HG02981 (cell line): ENCODE results near the gene MOV10.
"Not testable (repeated sequence)": the region's sequence is repeated elsewhere in the genome, so short reads cannot be mapped to it uniquely, and the experiment has no call there.

Experiments used
- ATAC-seq: cut with Tn5 transposase; IDR thresholded peaks from one replicate; pipeline ENCODE4 v1.9.1; 2021; ENCODE audit warnings: mild to moderate bottlenecking, moderate library complexity; ENCODE audit not compliant: unreplicated experiment

The MOV10 gene

GRCh38 chr1:112674440-112674985 lies at the start of gene MOV10:
Gene MOV10, plus strand, starts transcription at chr1:112674659. Its CDS starts 254 bp downstream, at chr1:112674913.
- peak; percentile 62 for ATAC-seq

- no peak for ATAC-seq
Observed at GRCh38 chr1:112625696-112626095, 48.8 kb upstream of the MOV10 start.

- ATAC-seq = no peak
Observed at GRCh38 chr1:112626193-112626592, 48.3 kb upstream of the MOV10 start.

GRCh38 chr1:112626887-112627286 lies 47.6 kb upstream of the MOV10 start:
- no peak for ATAC-seq

- ATAC-seq = no peak
Observed at GRCh38 chr1:112628516-112628915, 45.9 kb upstream of the MOV10 start.

GRCh38 chr1:112629256-112629655 lies 45.2 kb upstream of the MOV10 start:
- ATAC-seq = no peak

- no peak for ATAC-seq
Observed at GRCh38 chr1:112633628-112634027, 40.8 kb upstream of the MOV10 start.

- no peak for ATAC-seq
Observed at GRCh38 chr1:112634367-112634766, 40.1 kb upstream of the MOV10 start.

GRCh38 chr1:112636056-112636455 lies 38.4 kb upstream of the MOV10 start:
- ATAC-seq = no peak

GRCh38 chr1:112636597-112637253 lies 37.7 kb upstream of the MOV10 start:
- ATAC-seq = no peak

GRCh38 chr1:112637254-112638109 lies 37.0 kb upstream of the MOV10 start:
- ATAC-seq = no peak

GRCh38 chr1:112638110-112638428 lies 36.4 kb upstream of the MOV10 start:
- ATAC-seq = no peak

GRCh38 chr1:112640437-112640836 lies 34.0 kb upstream of the MOV10 start:
- not testable (repeated sequence) for ATAC-seq

- no peak for ATAC-seq
Observed at GRCh38 chr1:112643080-112643479, 31.4 kb upstream of the MOV10 start.

GRCh38 chr1:112646225-112646624 lies 28.2 kb upstream of the MOV10 start:
- ATAC-seq = no peak

GRCh38 chr1:112651205-112651604 lies 23.3 kb upstream of the MOV10 start:
- ATAC-seq = no peak

- no peak for ATAC-seq
Observed at GRCh38 chr1:112665857-112666256, 8.6 kb upstream of the MOV10 start.

- no peak for ATAC-seq
Observed at GRCh38 chr1:112666946-112667345, 7.5 kb upstream of the MOV10 start.

GRCh38 chr1:112672009-112672408 lies 2.5 kb upstream of the MOV10 start:
- ATAC-seq = no peak

- no peak for ATAC-seq
Observed at GRCh38 chr1:112672842-112673241, 1.6 kb upstream of the MOV10 start.

GRCh38 chr1:112673592-112674439 lies 643 bp upstream of the MOV10 start:
- no peak for ATAC-seq
